K562 (cell line): ENCODE data around the gene OGDH. TPM values are rescaled to one million over a fixed set of nuclear protein-coding genes. Genes with fewer than 3 reads are reported as not detected.

Experiments
- E2F5 ChIP-seq: sonication (generic); formaldehyde crosslinking; IDR thresholded peaks from 2 replicates; pipeline ENCODE4 v1.8.0; 2022; ENCODE audit warnings: mild to moderate bottlenecking, missing genetic modification reagents
- PTRF ChIP-seq: fragments of 450-650 bp; IDR thresholded peaks from 2 replicates; pipeline ENCODE4 v1.6.1; 2016; ENCODE audit warnings: mild to moderate bottlenecking, missing genetic modification characterization, missing compliant biosample characterization
- TAF9B ChIP-seq: fragments of 450-650 bp; IDR thresholded peaks from 2 replicates; pipeline ENCODE4 v1.6.1; 2018; ENCODE audit warnings: mild to moderate bottlenecking; ENCODE audit not compliant: partially characterized antibody
- XRCC5 ChIP-seq: fragments of 200-400 bp; formaldehyde crosslinking; IDR thresholded peaks from 2 replicates; pipeline ENCODE4 v1.6.1; 2017; ENCODE audit warnings: low read depth, mild to moderate bottlenecking, low read length
- ZBTB40 ChIP-seq, 2 experiments: fragments of 450-650 bp in 1 of 2; sonication (generic) in 1 of 2; formaldehyde crosslinking in 1 of 2; IDR thresholded peaks; 2 replicates each; pipeline versions ENCODE4 v1.7.1 to v1.9.0; 2016 to 2022; ENCODE audit warnings: inconsistent platforms in 1 of 2, mild to moderate bottlenecking in 1 of 2, missing genetic modification reagents in 1 of 2
- polyA plus RNA-seq, 8 experiments: library from polyadenylated mRNA; depleted of rRNA in 4 of 8; stranded (reverse) in 5 of 8; unstranded in 3 of 8; fragments of >200 nt; fragmentation: Nextera tagmentation in 2 of 8; fragmentation: Illumina TruSeq in 1 of 8; extraction: Ambion mirVana in 2 of 8; extraction: Trizol in 1 of 8; gene quantifications; 2 replicates each; pipeline versions ENCODE4 v1.2.1 to v1.2.3, GENCODE V29; 2011 to 2014; ENCODE audit warnings: inconsistent platforms in 1 of 8, missing spikeins in 1 of 8
- total RNA-seq, 7 experiments: library from RNA; depleted of rRNA in 6 of 7; stranded (reverse); fragments of >200 nt in 6 of 7; fragmentation: Illumina TruSeq in 2 of 7; extraction: Trizol in 2 of 7; gene quantifications; 2 replicates each; pipeline versions ENCODE4 v1.2.1 to v1.2.3, GENCODE V29; 2011 to 2021; ENCODE audit warnings: low replicate concordance in 1 of 7
- TF ChIP-seq, protein P1 (sequence below), 2 experiments: IDR thresholded peaks; 2 replicates each; pipeline ENCODE4 v1.6.1; 2012; ENCODE audit warnings: improper control_type of control experiment in 2 of 2, low read depth in 2 of 2, low read length in 2 of 2, borderline replicate concordance in 1 of 2
- TF ChIP-seq, protein P2 (sequence below): IDR thresholded peaks from 2 replicates; pipeline ENCODE4 v1.6.1; 2011; ENCODE audit warnings: borderline replicate concordance, low read depth, mild to moderate bottlenecking, moderate library complexity, low read length; ENCODE audit not compliant: insufficient read depth, poor library complexity, severe bottlenecking
- TF ChIP-seq, protein P3 (sequence below): fragments of 200-800 bp; sonication (Bioruptor generic); IDR thresholded peaks from 2 replicates; pipeline ENCODE4 v1.6.1; 2017; ENCODE audit warnings: missing genetic modification characterization, missing compliant biosample characterization

The OGDH gene
- total and polyA plus RNA-seq, 9 of the 15 experiments (the other 6 are each of a cell fraction or from before 2014, with no cell fraction given), result 3.1 to 80.3 (median 23.5) TPM

DNA sequence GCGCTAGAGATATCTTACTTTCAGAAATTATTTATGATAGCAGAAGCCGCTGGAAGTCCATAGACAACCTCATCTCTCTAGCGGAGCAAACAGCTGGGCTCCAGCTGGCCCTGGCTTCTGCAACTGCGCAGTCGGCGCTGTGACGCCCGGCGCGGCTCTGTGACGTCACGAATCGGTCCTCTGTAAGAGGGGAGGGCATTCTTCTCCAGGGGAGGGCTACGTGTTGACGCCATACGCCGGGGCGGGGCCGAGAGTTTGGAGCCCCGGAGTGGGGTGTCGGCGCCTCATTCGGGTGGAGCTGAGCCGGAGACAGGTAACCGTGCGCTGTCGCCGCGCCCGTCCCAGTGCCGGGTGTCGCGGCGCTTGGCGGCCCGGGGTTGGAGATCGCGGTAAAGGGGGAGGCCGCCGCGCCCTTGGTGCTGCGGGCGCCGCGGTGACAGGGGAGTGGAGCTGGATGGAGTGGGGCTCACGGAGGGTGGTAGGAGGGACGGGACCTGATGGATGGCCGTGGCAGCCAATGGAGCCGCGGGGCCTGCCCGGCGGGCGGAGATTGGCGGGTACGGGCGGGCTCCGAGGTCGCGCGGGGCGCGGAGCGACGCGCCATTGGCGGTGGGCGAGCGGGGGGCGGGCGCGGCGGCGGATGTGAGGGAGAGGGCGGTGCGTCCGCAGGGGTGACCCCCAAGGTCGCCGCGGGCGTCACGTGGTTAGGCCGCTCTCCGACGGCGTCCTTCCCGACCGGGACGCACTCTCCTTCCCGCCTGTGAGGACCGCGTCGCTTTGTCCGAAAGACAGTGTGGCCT is at the start of gene OGDH (continued):
- TF ChIP-seq, protein P1, sequence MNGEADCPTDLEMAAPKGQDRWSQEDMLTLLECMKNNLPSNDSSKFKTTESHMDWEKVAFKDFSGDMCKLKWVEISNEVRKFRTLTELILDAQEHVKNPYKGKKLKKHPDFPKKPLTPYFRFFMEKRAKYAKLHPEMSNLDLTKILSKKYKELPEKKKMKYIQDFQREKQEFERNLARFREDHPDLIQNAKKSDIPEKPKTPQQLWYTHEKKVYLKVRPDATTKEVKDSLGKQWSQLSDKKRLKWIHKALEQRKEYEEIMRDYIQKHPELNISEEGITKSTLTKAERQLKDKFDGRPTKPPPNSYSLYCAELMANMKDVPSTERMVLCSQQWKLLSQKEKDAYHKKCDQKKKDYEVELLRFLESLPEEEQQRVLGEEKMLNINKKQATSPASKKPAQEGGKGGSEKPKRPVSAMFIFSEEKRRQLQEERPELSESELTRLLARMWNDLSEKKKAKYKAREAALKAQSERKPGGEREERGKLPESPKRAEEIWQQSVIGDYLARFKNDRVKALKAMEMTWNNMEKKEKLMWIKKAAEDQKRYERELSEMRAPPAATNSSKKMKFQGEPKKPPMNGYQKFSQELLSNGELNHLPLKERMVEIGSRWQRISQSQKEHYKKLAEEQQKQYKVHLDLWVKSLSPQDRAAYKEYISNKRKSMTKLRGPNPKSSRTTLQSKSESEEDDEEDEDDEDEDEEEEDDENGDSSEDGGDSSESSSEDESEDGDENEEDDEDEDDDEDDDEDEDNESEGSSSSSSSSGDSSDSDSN (IDR thresholded peaks at IDR 0.05; ENCODE audit: borderline replicate concordance in 1 of 2, low read depth in 2 of 2, low read length in 2 of 2), result 0 out of 4 replicates have a peak, but pooled peaks of 1 of the 2 experiments have one; percentile 50
- TF ChIP-seq ZBTB40 (IDR thresholded peaks at IDR 0.05) (peak; percentile 72), ZBTB40 (CRISPR knock-in tag; IDR thresholded peaks at IDR 0.05) (no peak), E2F5 (CRISPR knock-in tag) (no peak), TAF9B (peak; percentile 99), PTRF (tag) (no peak), XRCC5 (0 out of 2 replicates have a peak, but pooled peaks have one; percentile 28)
- TF ChIP-seq, protein P2, sequence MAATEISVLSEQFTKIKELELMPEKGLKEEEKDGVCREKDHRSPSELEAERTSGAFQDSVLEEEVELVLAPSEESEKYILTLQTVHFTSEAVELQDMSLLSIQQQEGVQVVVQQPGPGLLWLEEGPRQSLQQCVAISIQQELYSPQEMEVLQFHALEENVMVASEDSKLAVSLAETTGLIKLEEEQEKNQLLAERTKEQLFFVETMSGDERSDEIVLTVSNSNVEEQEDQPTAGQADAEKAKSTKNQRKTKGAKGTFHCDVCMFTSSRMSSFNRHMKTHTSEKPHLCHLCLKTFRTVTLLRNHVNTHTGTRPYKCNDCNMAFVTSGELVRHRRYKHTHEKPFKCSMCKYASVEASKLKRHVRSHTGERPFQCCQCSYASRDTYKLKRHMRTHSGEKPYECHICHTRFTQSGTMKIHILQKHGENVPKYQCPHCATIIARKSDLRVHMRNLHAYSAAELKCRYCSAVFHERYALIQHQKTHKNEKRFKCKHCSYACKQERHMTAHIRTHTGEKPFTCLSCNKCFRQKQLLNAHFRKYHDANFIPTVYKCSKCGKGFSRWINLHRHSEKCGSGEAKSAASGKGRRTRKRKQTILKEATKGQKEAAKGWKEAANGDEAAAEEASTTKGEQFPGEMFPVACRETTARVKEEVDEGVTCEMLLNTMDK, result no peak
- TF ChIP-seq, protein P3, sequence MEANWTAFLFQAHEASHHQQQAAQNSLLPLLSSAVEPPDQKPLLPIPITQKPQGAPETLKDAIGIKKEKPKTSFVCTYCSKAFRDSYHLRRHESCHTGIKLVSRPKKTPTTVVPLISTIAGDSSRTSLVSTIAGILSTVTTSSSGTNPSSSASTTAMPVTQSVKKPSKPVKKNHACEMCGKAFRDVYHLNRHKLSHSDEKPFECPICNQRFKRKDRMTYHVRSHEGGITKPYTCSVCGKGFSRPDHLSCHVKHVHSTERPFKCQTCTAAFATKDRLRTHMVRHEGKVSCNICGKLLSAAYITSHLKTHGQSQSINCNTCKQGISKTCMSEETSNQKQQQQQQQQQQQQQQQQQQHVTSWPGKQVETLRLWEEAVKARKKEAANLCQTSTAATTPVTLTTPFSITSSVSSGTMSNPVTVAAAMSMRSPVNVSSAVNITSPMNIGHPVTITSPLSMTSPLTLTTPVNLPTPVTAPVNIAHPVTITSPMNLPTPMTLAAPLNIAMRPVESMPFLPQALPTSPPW (CRISPR knock-in tag), result peak; percentile 94
